Measurements from ENCODE around the gene FLNB. TPM values are rescaled to one million over a fixed set of nuclear protein-coding genes. Genes with fewer than 3 reads are reported as not detected.

FLNB gene
- total RNA-seq, 4 donors from 2014 or later = 116 to 533 (median 439) TPM

- no peak overlapping the region for H3K27ac ChIP-seq
- H3K36me3 ChIP-seq = peaks cover 0 to 98% (median 2%) of the 10 kb centered on the region in 3 donors
- DNase-seq = no peak
These were observed 144.2 kb downstream of the FLNB start for GRCh38 chr3:58152225-58153015.

GRCh38 chr3:58153371-58153770 is 145.1 kb downstream of the FLNB start:
- Histone ChIP-seq H3K27me3 (no peaks in the 10 kb centered on the region), H3K36me3 (peaks cover 0 to 98% (median 2%) of the 10 kb centered on the region in 3 donors), H3K4me1 (no peaks in the 10 kb centered on the region), H3K4me3 (no peak overlapping the region), H3K9me3 (no peaks in the 10 kb centered on the region), H3K27ac (no peak overlapping the region)
- no peak for DNase-seq
- no peak for TF ChIP-seq CTCF (IDR thresholded peaks at IDR 0.05)
- no peak for TF ChIP-seq POLR2A (IDR thresholded peaks at IDR 0.05)

More at GRCh38 chr3:58152225-58153015, 144.2 kb downstream of the FLNB start:
- Histone ChIP-seq H3K27me3 (no peaks in the 10 kb centered on the region), H3K9me3 (no peaks in the 10 kb centered on the region), H3K4me3 (no peak overlapping the region), H3K4me1 (no peaks in the 10 kb centered on the region)
- no peak for TF ChIP-seq CTCF (IDR thresholded peaks at IDR 0.05)
- no peak for TF ChIP-seq POLR2A (IDR thresholded peaks at IDR 0.05)

GRCh38 chr3:58154626-58155449 is 146.6 kb downstream of the FLNB start:
- H3K9me3 ChIP-seq = no peaks in the 10 kb centered on the region
- TF ChIP-seq CTCF (IDR thresholded peaks at IDR 0.05) = no peak
- no peak for TF ChIP-seq POLR2A (IDR thresholded peaks at IDR 0.05)
- no peaks in the 10 kb centered on the region for H3K4me1 ChIP-seq
- H3K27me3 ChIP-seq = no peaks in the 10 kb centered on the region
- H3K27ac ChIP-seq = no peak overlapping the region
- H3K4me3 ChIP-seq = no peak overlapping the region
- peaks cover 0 to 98% (median 2%) of the 10 kb centered on the region in 3 donors for H3K36me3 ChIP-seq
- no peak for DNase-seq

GRCh38 chr3:58155838-58156237 is 147.6 kb downstream of the FLNB start:
- Histone ChIP-seq H3K4me1 (no peaks in the 10 kb centered on the region), H3K27me3 (no peaks in the 10 kb centered on the region), H3K9me3 (no peaks in the 10 kb centered on the region), H3K36me3 (peaks cover 0 to 96% (median 0%) of the 10 kb centered on the region in 3 donors), H3K27ac (no peak overlapping the region), H3K4me3 (no peak overlapping the region)
- DNase-seq = no peak
- TF ChIP-seq POLR2A (IDR thresholded peaks at IDR 0.05) (no peak), CTCF (IDR thresholded peaks at IDR 0.05) (no peak)

- H3K4me1 ChIP-seq = no peaks in the 10 kb centered on the region
- H3K9me3 ChIP-seq = no peaks in the 10 kb centered on the region
- TF ChIP-seq POLR2A (IDR thresholded peaks at IDR 0.05) (no peak), CTCF (IDR thresholded peaks at IDR 0.05) (no peak)
- DNase-seq = no peak
- H3K27ac ChIP-seq = no peak overlapping the region
- H3K27me3 ChIP-seq = no peaks in the 10 kb centered on the region
- H3K36me3 ChIP-seq = peaks cover 0 to 97% (median 0%) of the 10 kb centered on the region in 3 donors
- no peak overlapping the region for H3K4me3 ChIP-seq
These were observed 149.5 kb downstream of the FLNB start for GRCh38 chr3:58157700-58158099.

Measured in Peyer's patch (tissue), 4 donors.